GM12892 (cell line): ENCODE results near the gene MMD.

Experiments used
- POLR2AphosphoS5 ChIP-seq: IDR thresholded peaks from 2 replicates; pipeline ENCODE4 v1.6.1; 2011; ENCODE audit warnings: low read depth, low read length, control low read depth
- TAF1 ChIP-seq: IDR thresholded peaks from 2 replicates; pipeline ENCODE4 v1.6.1; 2011; ENCODE audit warnings: low read depth, mild to moderate bottlenecking, control low read depth, low read length, borderline replicate concordance

- TF ChIP-seq POLR2AphosphoS5 (no peak), TAF1 (no peak)
Measured at GRCh38 chr17:55456307-55457240, 34.9 kb upstream of the MMD start.
